HG03460 (cell line): ENCODE data around the gene GJB3.
"Not testable (repeated sequence)": the region's sequence is repeated elsewhere in the genome, so short reads cannot be mapped to it uniquely, and the experiment has no call there.

Experiments used
- ATAC-seq: cut with Tn5 transposase; IDR thresholded peaks from one replicate; pipeline ENCODE4 v1.9.1; 2021; ENCODE audit not compliant: unreplicated experiment

Gene GJB3

DNA sequence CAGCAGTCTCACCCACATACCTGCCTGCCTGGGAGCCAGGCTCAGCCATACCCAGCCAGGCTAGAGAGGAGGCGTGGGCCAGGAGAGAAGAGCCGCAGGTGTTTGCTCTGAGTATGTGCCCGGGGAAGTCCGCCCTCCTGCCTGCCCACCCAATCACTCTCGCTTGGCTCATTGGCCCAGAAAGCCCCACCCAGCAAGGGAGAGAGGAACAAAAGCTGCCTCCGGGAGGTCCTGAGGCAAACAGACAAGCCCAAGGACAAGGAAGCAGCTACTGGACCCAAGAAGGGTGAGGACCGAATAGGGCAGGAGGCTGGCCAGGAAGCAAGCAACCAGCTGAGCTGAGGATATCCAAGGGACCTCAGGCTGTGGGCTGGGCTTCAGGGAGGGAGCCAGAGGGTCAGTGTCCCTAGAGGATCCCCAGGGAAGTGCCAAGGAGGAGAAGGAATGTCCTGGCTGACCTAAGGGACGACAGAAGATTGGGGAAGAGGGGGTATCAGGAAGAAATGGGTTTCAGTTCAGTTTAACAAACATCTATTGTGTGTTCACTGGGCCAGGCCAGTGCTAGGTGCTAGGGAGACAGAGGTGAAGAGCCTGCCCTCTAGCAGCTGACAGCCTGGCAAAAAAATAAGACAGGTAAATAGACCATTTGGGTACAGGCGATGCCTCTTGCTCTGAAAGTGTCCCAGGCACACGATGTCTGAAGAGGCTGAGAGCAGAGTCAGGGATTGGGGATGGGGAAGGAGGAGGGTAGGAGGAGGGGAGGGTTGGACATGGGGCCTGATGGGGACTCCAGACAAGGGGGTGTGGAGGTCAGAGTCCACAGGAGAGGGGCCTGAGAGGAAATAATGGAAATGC lies 21.3 kb upstream of the GJB3 start, which contains the start of gene GJB4:
Gene GJB4, plus strand, starts transcription at position 238 of the 855 bp plus-strand sequence. CDS start 1,515 bp downstream, outside the sequence.
- no peak for ATAC-seq

GRCh38 chr1:34761176-34761761 lies 19.7 kb upstream of the GJB3 start:
- no peak for ATAC-seq

- no peak for ATAC-seq
These were observed 19.2 kb upstream of the GJB3 start for GRCh38 chr1:34761776-34762307.

DNA sequence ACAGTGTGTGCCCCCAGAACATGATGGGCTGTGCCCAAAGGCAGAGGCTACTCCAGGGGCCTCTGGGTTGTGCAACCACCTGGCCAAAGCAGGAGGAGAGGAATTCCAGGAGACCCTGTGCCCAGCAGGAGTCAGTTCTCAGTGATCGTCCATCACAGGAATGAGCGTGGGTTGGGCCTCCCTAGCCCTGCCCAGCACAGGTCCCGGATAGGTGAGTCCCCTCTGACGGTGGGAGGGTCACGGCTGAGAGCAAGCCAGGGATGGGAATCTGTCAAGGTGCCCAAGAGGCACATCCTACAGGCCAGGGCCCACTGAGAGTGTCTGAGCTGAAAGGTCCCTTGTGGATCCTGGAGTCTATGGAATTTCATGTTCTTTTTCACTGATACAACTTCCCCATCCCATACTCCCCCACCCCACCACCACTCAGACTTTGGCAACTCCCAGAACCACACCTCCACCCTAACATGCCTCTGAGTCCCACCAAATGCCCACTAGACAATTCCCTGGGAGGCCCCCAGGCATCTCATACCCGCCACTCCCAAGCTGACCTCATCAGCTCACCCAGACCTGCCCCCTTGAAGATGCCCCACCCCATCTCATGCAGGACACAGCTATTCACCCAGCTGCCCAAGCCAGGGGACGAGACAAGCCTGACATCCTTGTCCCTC lies 18.4 kb upstream of the GJB3 start:
- ATAC-seq = no peak

GRCh38 chr1:34763142-34763781 lies 17.8 kb upstream of the GJB3 start:
- ATAC-seq = no peak

DNA sequence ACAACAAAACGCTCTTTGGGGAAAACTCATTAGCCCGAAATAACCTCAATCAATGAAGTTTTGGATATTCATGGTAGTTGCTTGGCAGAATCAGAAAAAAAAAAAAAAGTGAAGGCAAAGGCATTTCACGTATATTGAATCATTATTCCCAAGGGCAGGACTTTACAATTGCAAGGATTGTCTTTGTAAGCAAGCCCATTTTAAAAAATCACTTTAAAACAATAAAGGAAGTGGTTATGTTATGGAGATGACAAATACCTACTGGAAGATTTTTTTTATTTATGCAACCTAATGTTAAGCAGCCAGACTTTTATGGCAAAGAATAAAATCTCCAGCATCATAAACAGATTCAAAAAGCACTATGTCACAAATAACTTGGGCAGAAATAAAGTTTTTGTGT lies 12.2 kb upstream of the GJB3 start:
- ATAC-seq = no peak

GRCh38 chr1:34770891-34771504 lies 10.0 kb upstream of the GJB3 start:
- no peak for ATAC-seq

GRCh38 chr1:34771573-34772371 lies 9.2 kb upstream of the GJB3 start:
- no peak for ATAC-seq

GRCh38 chr1:34773114-34773513 lies 7.9 kb upstream of the GJB3 start:
- not testable (repeated sequence) for ATAC-seq

GRCh38 chr1:34774957-34775356 lies 6.1 kb upstream of the GJB3 start:
- ATAC-seq = no peak

- ATAC-seq = no peak
These were observed 4.1 kb upstream of the GJB3 start for GRCh38 chr1:34776911-34777310.

DNA sequence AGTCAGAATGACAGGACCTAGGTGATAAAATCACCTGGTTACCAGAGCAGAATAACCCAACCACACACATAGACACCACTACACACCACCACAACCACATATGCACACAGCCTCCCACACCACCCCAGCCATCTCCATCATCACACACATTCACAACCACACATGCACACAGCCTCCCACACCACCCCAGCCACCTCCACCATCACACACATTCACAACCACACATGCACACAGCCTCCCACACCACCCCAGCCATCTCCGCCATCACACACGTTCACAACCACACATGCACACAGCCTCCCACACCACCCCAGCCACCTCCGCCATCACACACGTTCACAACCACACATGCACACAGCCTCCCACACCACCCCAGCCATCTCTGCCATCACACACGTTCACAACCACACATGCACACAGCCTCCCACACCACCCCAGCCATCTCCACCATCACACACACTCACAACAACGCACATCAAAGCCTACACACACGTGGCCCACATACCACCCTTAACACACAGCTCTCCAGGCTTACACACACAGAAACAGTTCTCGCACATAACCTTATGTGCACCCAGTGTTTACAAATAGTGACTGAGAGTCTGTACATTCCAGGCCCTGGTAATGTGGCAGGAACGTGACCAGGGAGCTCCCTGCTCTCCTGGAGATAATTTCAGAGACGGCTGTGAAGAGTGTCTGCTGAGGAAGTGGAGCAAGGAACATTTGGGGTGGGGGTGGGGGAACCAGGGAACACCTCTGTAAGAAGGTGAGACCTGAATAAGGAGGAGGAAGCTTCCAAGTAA lies 3.3 kb upstream of the GJB3 start:
- no peak for ATAC-seq

DNA sequence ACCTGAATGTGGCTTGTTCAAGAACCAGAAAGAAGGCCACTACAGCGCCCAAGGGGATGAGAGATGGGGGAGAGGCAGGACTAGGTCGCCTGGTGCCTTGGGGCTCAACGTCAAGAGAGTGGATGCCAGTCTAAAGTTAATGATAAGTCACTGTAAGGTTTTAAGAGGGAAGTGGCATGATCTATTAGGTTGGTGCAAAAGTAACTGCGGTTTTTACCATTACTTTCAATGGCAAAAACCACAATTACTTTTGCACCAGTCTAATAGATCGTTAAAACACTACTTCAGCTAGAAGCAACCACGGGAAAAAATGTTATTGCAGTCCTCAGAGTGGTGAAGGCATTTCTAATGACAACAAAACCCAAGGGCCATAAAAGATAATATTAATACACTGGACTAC lies 2.6 kb upstream of the GJB3 start:
- no peak for ATAC-seq

DNA sequence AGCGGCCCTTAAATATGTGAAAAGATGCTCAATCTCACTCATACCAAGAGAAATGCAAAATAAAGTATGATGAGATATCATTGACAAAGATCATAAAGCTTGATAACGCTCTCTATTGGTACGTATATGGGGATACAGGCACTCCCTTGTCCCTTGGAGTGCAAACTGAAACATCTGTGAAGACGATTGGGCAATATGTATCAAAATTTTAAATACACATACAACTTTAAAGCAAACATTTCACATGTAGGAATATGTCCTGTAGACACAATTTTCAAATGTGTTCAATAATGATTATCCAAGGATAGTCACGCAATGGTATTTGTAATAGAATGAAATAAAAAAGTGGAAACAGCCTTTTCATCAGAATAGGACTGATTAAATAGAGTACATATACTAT lies 2.0 kb upstream of the GJB3 start:
- ATAC-seq = no peak

DNA sequence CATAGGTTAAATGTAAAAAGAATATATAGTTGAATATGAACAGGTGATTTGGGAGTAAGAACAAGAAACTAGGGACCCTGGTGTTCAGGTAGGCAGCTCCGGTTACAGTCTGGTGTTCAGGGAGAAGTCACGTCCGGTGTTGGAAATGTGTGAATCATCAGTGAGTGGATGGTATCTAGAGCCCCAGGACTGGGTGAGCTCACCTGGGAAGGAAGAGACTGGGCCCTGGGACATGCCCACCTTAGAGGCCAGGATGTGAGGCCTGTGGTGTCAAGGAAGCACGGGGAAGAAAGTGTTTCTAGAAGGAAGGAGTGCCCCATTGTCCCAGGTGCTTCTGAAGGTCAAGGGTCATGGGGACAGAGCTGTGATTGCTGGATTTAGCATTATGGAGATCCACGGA lies 1.5 kb upstream of the GJB3 start:
- no peak for ATAC-seq

- ATAC-seq = no peak
These were observed 1.1 kb upstream of the GJB3 start for GRCh38 chr1:34779962-34780361.

GRCh38 chr1:34780528-34780927 lies 486 bp upstream of the GJB3 start:
- no peak for ATAC-seq

- ATAC-seq = no peak
These were observed 904 bp downstream of the GJB3 start for GRCh38 chr1:34781844-34782391.

- no peak for ATAC-seq
These were observed 3.8 kb downstream of the GJB3 start for GRCh38 chr1:34784751-34785221.
